Fibroblast of skin of back (primary cell): Measurements from ENCODE around the gene RAB3B. TPM values are rescaled to one million over a fixed set of nuclear protein-coding genes. Genes with fewer than 3 reads are reported as not detected.
A peak's percentile ranks its signal among the peaks of the same experiment; 100 is the strongest.
"Not testable (repeated sequence)": the region's sequence is repeated elsewhere in the genome, so short reads cannot be mapped to it uniquely, and the experiment has no call there.

Experiments
- DNase-seq: peaks from one replicate; pipeline ENCODE4 v3.0.0-alpha.2; 2013
- polyA plus RNA-seq, 2 experiments: library from polyadenylated mRNA; unstranded; fragments of 120-200 nt; gene quantifications; one replicate each; pipeline ENCODE4 v1.2.1, GENCODE V29; 2013; ENCODE audit not compliant: insufficient read length in 2 of 2

Gene RAB3B, protein sequence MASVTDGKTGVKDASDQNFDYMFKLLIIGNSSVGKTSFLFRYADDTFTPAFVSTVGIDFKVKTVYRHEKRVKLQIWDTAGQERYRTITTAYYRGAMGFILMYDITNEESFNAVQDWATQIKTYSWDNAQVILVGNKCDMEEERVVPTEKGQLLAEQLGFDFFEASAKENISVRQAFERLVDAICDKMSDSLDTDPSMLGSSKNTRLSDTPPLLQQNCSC
- polyA plus RNA-seq (2013, experiment 1 of 2; ENCODE audit: insufficient read length): 31.1 TPM
- polyA plus RNA-seq (2013, experiment 2 of 2; ENCODE audit: insufficient read length): 26.7 TPM

GRCh38 chr1:51990478-51990965, at the start of gene RAB3B:
Gene RAB3B (minus strand): TSS chr1:51990700. CDS start chr1:51977117, 13,583 bp downstream.
- peak; percentile 68 for DNase-seq

GRCh38 chr1:52037909-52038308, 47.4 kb upstream of the RAB3B start:
- DNase-seq: no peak

DNA sequence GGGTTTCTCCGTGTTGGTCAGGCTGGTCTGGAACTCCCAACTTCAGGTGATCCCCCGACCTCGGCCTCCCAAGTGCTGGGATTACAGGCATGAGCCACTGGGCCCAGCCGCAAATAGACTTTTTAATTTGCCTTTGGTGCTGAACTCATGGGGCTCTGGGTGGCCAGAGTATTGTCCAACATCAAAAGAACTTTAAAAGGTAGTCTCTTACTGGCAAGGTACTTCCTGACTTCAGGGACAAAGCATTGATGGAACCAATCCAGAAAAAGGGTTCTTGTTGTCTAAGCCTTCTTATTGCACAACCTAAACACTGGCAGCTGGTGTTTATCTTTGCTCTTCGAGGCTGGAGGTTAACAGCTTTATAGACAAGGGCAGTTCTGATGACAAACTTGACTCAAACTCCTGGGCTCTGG, 46.9 kb upstream of the RAB3B start:
- no peak for DNase-seq

DNA sequence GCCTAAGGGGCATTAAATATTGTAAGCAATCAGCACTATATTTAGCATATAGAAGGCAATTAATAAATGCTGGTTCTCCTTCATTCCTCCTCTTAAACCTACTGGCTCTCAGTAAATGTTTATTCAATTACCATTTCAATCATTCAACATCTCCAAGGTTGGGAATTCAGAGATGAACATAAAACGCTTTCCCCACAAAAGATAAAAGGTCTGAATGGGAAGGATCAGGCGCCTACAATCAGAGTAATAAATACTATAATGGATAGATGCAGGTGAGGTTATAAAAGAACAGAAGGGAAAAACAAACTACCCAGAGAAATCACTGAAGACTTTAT, 43.5 kb upstream of the RAB3B start:
- no peak for DNase-seq

DNA sequence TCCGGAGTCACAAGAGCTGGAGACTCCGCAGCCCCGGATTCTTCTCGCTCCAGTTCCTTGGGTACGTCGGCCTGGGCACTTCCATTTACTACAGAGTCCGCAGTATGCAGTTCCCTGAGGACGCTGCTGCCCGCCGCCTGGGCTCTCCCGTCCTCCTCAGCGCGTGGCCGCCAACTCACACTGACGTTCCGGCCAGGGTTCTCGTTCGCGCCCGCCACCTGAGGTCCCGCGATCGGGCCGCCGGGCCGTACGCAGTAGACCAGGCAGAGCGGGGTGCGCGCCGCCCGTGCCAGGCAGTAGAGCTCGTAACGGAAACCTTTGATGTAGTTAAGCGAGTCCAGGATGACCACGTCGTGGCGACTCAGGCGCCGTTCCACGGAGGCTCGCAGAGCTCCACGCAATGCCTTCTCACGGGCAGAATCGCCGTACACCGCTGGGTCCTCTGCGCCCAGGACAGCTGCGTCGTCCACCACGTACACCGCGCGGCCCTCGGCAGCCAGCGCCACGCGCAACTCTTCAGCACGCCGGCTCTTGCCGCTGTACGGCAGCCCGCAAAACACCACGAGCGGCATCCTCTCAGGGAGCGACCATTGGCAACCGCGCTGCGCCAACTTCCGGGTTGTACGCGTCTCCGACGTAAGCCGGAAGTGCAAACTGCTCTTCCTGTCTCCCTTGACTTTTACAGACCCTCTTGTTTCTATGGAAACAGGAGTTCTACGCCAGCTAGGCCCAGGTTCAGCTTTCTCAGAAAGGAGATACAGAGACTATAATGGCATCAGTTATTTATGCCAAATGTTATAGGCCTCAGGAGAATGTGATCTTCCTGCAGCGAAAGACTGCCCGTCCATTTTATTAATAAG, 42.9 kb upstream of the RAB3B start, which contains the start of gene KTI12:
Gene KTI12, minus strand, starts transcription at position 621 of the 860 bp plus-strand sequence. Its CDS starts 49 bp downstream, at position 572.
- DNase-seq: peak; percentile 91

- peak; percentile 60 for DNase-seq
These were observed 42.3 kb upstream of the RAB3B start for GRCh38 chr1:52032785-52033131.

DNA sequence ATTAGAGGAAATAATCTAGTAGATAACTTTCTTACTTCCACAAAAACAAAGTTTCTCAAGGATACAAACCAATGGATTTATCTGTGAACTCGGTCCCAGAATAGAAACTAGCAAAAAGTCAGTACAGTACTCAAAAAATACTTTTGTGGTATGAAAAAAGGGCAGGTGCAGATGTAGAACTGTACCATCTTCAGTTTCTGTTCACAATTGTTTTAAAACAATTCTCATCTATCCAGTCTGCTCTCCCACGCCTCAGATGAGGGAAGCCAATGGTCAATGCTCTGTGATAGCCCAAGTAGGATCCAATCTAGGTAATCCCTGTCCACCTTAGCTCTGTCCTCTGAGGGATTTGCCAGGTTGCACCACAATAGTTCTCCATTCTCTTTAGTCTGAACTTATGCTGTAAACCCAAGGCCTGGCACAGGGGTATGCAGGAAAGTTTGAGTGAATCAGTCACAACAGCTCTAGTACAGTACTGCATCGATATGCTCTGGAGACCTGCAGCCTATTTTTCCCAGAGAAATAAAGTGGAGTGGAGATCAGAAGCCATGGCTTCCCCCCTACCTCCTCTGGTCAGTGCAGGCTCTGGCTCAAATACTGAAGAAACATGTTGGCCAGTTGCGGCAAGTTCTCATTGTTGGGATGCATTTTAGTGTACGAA, 41.8 kb upstream of the RAB3B start:
- no peak for DNase-seq

DNA sequence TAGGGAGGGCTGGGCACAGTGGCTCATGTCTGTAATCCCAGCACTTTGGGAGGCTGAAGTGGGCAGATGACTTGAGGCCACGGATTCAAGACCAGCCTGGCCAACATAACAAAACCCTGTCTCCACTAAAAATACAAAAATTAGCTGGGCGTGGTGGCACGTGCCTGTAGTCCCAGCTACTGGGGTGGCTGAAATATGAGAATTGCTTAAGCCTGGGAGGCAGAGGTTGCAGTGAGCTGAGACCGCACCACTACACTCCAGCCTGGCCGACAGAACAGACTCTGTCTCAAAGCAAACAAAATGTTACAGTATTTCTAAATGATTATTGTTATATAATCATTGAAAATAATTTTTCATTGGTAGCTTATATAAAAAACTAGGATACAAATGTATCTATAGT, 38.3 kb upstream of the RAB3B start:
- DNase-seq: not testable (repeated sequence)

GRCh38 chr1:52028328-52028727, 37.8 kb upstream of the RAB3B start:
- no peak for DNase-seq

- DNase-seq: no peak
These were observed 35.8 kb upstream of the RAB3B start for GRCh38 chr1:52026278-52026677.

GRCh38 chr1:52022133-52022532, 31.6 kb upstream of the RAB3B start:
- no peak for DNase-seq

- no peak for DNase-seq
These were observed 17.7 kb upstream of the RAB3B start for GRCh38 chr1:52008071-52008809.

- peak; percentile 48 for DNase-seq
These were observed 16.9 kb upstream of the RAB3B start for GRCh38 chr1:52007215-52008002.

DNA sequence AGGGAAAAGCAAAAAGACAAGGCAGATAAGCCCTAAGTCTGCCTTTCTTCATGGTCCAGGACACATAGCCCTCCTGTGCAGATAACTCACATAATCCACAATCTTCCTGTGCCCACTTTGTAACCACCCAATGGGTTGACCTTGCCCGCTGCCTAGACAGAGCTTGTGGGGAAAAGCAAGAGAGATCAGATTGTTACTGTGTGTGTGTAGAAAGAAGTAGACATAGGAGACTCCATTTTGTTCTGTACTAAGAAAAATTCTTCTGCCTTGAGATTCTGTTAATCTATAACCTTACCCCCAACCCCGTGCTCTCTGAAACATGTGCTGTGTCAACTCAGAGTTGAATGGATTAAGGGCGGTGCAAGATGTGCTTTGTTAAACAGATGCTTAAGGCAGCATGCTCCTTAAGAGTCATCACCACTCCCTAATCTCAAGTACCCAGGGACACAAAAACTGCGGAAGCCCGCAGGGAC, 15.6 kb upstream of the RAB3B start:
- peak; percentile 26 for DNase-seq

DNA sequence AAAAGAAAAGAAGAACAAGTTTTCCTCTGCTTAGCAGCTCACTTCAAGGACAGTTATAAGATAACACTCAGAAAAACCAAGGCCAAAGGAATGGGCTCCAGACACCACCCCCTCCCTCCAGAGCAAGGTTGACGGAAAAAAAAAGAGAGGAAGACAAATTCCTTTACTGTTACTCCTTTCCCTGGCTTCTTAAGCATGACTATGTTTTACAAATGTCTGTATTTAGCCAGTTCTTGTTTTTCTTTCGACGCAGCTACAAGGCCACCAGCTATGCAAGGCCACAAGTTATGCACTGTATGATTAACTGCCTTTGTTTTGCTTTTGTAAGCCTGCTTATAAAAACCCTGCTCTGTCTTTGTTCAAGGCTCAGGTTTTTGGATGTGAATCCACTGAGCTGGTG, 15.0 kb upstream of the RAB3B start:
- DNase-seq: peak; percentile 98

GRCh38 chr1:52003877-52004276, 13.4 kb upstream of the RAB3B start:
- no peak for DNase-seq

- DNase-seq: peak; percentile 86
These were observed 11.8 kb upstream of the RAB3B start for GRCh38 chr1:52002038-52002917.

- DNase-seq: no peak
These were observed 8.2 kb upstream of the RAB3B start for GRCh38 chr1:51998701-51999100.

GRCh38 chr1:51997974-51998382, 7.5 kb upstream of the RAB3B start:
- DNase-seq: no peak
